Stimulated activated CD8-positive, alpha-beta memory T cell treated with anti-CD3 and anti-CD28 coated beads, Interleukin-15, amount 100 ng/mL, for 24 hours (primary cell): ENCODE measurements around the gene ARMC3.
"Not testable (repeated sequence)": the region's sequence is repeated elsewhere in the genome, so short reads cannot be mapped to it uniquely, and the experiment has no call there.

Experiments
- DNase-seq: peaks from one replicate; pipeline ENCODE4 v3.0.0-alpha.2; 2020; ENCODE audit warnings: low read depth

Gene ARMC3

GRCh38 chr10:23051855-23052331, 124.0 kb downstream of the ARMC3 start:
- DNase-seq: no peak

- no peak for DNase-seq
Observed at GRCh38 chr10:23053036-23053435, 125.2 kb downstream of the ARMC3 start.

DNA sequence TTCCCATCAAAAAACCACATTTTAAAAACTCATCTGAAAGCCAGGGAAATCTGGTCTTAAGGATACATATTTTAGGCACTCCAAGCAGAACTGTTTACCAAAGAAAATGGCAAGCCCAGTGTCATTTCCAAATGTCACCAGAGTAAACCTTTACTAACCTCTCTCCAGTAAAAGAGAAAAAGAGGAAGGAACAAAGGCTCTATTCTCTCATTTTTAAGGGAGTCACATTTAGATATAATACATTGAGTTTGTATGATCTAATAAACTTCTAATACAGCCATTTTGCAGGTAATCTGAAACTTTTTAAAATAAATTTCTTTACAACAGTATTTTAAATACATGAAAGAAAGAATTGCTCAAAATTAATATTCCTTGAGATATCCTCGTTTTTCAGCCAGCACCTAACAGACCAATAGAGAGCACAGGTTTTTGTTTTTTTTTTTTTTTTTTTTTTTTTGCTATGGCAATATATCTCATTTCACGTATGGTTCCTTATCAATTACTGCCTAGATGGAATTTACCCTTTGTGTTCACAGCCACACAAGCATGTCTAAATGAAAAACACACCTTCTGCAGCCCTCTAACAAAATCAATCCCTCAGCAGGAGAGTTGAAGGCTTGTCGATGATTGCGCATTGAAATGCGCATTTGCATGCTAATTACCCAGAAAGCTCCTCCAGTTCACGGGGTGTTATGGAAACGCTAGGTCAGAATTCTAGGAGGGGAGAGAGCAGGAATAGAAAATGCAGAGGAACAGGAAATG, 127.8 kb downstream of the ARMC3 start:
- no peak for DNase-seq

DNA sequence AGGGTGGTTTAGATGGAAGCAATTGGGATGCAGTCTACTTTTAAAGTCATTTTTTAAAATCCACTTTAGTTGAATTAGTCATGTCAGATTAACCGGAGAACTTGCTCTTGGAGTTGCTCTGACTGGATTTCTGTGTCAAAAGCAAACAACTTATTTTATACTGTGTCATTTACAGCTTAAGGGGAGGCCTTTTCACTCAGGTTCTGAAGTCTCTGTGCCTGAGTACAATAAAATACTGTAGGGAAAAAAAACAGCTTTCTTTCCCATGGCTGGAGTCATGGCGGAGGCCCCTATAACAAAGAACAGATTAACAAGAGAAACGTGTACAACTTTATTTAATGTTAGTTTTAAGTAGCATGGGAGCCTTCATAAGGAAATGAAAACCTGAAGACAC, 128.3 kb downstream of the ARMC3 start:
- no peak for DNase-seq

DNA sequence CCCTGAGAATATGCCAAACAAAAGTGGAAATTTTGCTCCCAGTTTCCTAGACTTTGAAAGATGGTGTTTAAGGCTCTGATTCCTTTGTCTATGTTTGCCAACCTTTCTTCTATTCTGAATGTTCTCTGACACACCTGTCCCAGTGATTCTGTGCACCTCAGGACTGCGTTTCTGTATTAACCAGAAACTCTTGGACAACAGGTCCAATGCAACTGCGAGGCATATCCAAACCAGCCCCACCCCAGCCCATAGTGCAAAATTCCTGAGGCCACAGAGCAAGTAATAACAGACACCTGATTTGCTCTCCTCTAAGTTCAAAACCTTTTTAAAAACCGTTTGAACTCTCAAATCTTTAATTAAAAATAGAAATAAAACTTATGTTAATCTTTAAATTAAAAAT, 130.5 kb downstream of the ARMC3 start:
- DNase-seq: no peak

DNA sequence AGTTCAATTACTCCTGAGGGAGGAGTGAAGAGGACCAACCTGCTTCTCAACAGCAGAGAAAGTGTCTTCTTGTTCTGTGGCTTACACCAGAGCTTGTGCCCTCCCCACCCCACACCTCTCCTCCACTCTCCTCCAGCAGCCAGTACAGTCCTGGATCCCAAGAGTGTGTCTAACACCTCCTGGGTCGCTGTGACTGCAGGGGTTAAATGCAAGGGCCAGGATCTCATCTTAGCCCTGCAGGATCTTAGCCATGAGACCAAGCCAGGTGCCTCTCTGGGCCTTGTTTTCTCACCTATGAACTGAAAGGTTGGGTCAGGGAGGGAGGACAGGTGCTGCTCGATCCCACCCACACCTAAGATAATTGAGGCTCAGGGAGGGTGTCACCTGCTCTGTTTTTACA, 133.1 kb downstream of the ARMC3 start:
- no peak for DNase-seq

- no peak for DNase-seq
Observed at GRCh38 chr10:23063045-23063972, 135.5 kb downstream of the ARMC3 start.

GRCh38 chr10:23063973-23064812, 136.3 kb downstream of the ARMC3 start:
- DNase-seq: no peak

DNA sequence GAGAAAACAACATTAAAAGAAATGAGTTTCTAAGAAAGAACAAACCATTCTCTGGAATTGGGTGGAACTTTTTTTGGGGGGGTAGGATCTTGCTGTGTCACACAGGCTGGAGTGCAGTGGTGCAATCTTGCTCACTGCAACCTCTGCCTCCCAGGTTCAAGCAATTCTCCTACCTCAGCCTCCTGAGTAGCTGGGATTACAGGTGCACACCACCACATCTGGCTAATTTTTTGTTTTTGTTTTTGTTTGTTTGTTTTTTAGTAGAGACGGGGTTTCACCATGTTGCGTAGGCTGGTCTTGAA, 136.9 kb downstream of the ARMC3 start:
- DNase-seq: not testable (repeated sequence)

- DNase-seq: no peak
Observed at GRCh38 chr10:23065181-23065948, 137.5 kb downstream of the ARMC3 start.

- no peak for DNase-seq
Observed at GRCh38 chr10:23067337-23067736, 139.5 kb downstream of the ARMC3 start.

DNA sequence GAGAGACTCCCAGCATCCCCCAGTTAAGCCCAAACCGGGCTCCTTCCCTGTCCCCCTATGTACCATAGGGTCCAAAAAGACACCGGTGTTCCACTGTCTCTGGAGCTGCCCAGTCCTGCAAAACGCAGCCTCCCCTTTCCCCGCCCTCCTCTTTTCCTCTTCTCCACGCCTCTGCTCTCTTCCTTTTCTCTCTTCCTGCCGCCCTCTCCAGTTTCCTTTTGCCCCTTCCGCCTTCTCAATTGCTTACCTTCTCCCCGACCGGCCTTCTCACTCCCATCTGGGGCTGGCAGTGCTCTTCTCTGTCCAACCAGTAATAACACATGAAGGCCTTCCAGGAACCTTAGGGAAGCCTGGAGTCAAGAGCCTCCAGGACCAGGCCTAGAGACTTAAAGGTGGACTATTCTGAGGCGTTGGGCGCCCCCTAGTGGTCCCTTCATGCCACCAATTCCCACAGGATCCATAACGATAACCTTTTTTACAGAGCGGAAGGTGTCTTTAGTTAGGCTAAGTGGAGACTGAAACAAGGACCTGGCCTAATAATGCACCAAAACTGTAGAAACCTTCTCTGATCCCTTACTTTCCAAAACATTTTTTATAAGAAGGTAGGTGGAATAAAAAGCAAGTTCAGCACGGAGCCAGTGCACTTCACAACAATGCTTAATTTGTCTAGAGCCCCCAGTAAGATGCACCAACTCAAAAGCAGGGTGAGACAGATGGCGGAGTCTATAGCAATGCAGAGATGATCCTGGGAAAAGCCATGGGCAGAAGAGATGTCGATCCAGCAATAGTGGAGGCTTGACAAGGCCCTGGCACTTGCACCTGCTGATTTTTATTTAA, 140.3 kb downstream of the ARMC3 start:
- peak; percentile 42 for DNase-seq

DNA sequence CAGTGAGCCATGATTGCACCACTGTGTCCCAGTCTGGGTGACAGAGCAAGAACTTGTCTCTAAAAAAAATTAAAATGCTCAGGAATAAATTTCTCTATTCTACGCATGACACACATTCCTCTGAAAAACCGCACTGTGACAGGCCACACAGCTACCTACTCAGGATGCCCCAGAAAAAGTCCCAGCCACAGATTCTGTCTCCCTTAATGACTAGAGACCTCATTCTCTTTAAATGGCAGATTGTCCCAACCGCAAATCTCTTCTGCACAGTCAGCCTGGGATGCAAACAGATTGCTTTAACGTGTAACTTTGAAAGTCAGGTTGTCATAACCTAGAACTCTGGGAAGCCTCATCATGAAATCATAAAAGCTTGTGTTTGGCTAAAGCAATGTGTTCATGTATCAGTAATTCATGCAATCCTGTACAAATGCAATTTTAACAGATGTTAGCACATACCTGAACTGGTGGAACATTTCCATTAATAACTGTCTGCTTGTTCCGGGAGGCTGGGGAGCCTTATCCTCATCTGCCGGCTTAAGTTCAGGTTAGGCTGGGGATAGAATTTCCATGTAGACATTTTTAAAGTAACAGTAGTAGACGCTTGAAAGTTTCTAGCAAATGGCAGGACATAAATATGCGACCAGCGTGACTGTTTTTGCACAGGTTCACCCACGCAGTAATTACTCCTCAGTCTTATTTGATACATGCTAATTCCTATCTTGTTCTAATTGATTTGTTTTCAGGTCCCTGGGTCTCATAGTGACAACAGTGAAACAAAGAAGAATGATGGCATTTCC, 141.4 kb downstream of the ARMC3 start:
- DNase-seq: no peak

DNA sequence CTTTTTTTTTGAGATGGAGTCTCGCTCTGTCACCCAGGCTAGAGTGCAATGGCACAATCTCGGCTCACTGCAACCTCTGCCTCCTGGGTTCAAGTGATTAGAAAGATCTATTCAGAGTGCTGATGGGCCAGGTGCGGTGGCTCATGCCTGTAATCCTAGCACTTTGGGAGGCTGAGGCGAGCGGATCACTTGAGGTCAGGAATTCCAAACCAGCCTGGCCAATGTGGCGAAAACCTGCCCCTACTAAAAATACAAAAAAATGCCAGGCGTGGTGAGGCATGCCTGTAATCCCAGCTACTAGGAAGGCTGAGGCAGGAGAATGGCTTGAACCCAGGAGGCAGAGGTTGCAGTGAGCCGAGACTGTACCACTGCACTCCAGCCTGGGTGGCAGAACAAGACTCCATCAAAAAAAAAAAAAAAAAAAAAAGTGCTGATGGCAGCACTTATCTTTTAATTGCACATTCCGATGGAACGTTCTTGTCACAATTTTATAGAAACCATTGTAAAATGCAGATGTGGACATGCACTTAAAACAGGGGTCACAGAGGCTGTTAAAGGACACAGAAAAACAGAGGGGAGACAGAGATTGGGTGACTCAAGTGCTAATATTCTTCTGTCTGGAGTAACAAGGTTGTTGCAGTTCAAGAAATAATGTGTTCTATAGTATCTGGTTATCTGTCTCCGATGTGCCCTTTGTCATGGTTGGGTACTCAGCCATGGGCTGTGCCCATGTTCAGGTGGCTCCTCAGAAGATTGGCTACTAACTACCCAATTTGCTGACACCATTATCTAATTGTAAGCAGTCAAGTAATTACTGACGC, 142.4 kb downstream of the ARMC3 start:
- not testable (repeated sequence) for DNase-seq

GRCh38 chr10:23070913-23071218, 143.0 kb downstream of the ARMC3 start:
- DNase-seq: no peak

GRCh38 chr10:23072593-23072992, 144.7 kb downstream of the ARMC3 start:
- DNase-seq: not testable (repeated sequence)

GRCh38 chr10:23073527-23073926, 145.7 kb downstream of the ARMC3 start:
- no peak for DNase-seq

GRCh38 chr10:23075672-23076071, 147.8 kb downstream of the ARMC3 start:
- DNase-seq: no peak

DNA sequence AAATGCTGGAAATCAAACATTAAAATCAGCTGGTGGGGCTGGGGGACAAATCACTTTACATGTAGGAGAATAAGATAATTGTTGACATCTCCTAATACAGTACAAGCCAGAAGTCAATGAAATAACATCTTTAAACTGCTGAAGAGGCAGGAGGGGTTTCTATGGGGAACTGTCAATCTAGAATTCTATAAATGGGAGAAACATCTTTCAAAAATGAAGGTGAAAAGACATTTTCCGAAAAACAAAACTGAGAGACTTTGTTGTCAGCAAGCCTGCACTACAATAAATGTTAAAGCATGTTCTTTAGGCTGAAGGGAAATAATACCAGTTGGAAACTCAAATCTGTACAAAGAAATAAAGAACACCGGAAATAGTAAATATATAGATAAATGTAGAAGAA, 150.3 kb downstream of the ARMC3 start:
- no peak for DNase-seq
